HCT116 (cell line): ENCODE results near the gene VTI1A. TPM values are rescaled to one million over a fixed set of nuclear protein-coding genes. Genes with fewer than 3 reads are reported as not detected.

Source experiments
- ATAC-seq: fragments of 200-7000 bp; cut with Tn5 transposase; 2 replicates; pipeline ENCODE4 v1.9.1; 2020; ENCODE audit warnings: mild to moderate bottlenecking, moderate library complexity
- BruUV-seq: library from RNA; stranded (reverse); fragments of 400-500 nt; replicated peaks from 2 replicates; lab custom pipeline; 2021; lab: Mats Ljungman, UMichigan
- CTCF ChIA-PET: fragments of 300-600 bp; sonication (Branson Sonifier 250); formaldehyde crosslinking; loops from one replicate; lab custom pipeline; 2021; ENCODE audit warnings: antibody characterized with exemption; lab: Charles Lee
- POLR2A ChIA-PET: fragments of 300-600, 350-600 bp; sonication (Branson Sonifier 250); formaldehyde crosslinking; loops from one replicate; lab custom pipeline; 2021; ENCODE audit warnings: antibody characterized with exemption; lab: Charles Lee
- RAD21 ChIA-PET, 2 experiments: fragments of 300-600 bp; sonication (Branson Sonifier 250); formaldehyde crosslinking; loops; one replicate each; lab custom pipeline; 2023; ENCODE audit warnings: low total read pairs in 2 of 2; ENCODE audit not compliant: uncharacterized antibody in 2 of 2, unreplicated experiment in 2 of 2, low non-redundant PET in 1 of 2; lab: Charles Lee
- DNase-seq: peaks from one replicate; pipeline ENCODE4 v3.0.0-alpha.2; 2010; ENCODE audit warnings: low read depth, low spot score
- H2AFZ ChIP-seq: fragments of 200-600 bp; shearing (Covaris generic), sonication (generic); 2 replicates; pipeline ENCODE4 v1.6.1; 2017; ENCODE audit warnings: low read depth, mixed run types, mixed read lengths, antibody characterized with exemption, low read length; ENCODE audit not compliant: poor library complexity, severe bottlenecking
- H3K27ac ChIP-seq: 2 replicates; pipeline ENCODE4 v1.5.1; 2012; ENCODE audit warnings: low read depth, low read length
- H3K27me3 ChIP-seq: fragments of 200-600 bp; sonication (generic); 2 replicates; pipeline ENCODE4 v1.6.1; 2016; ENCODE audit warnings: mixed run types, low read length, mixed read lengths; ENCODE audit not compliant: insufficient read depth
- H3K36me3 ChIP-seq, 2 experiments: fragments of 200-500 bp in 1 of 2; fragments of 200-600 bp in 1 of 2; sonication (Bioruptor generic) in 1 of 2; sonication (generic) in 1 of 2; 2 replicates each; pipeline versions ENCODE4 v1.5.1 to v1.6.1; 2014 to 2016; ENCODE audit warnings: low read length in 2 of 2, inconsistent platforms in 1 of 2, mixed read lengths in 1 of 2, mixed run types in 1 of 2; ENCODE audit not compliant: insufficient read depth in 2 of 2, control insufficient read depth in 1 of 2
- H3K4me1 ChIP-seq, 2 experiments: fragments of 200-600 bp in 1 of 2; sonication (generic) in 1 of 2; 2 replicates each; pipeline versions ENCODE4 v1.5.1 to v1.6.1; 2012 to 2017; ENCODE audit warnings: low read length in 2 of 2, inconsistent platforms in 1 of 2, mild to moderate bottlenecking in 1 of 2, mixed read lengths in 1 of 2, mixed run types in 1 of 2, moderate library complexity in 1 of 2; ENCODE audit not compliant: insufficient read depth in 2 of 2, control insufficient read depth in 1 of 2
- H3K4me2 ChIP-seq: fragments of 200-600 bp; sonication (generic); 2 replicates; pipeline ENCODE4 v1.6.1; 2017; ENCODE audit warnings: mixed run types, low read length, mixed read lengths
- H3K4me3 ChIP-seq, 2 experiments: fragments of 200-600 bp in 1 of 2; sonication (generic) in 1 of 2; replicated peaks in 1 of 2; 2 replicates each; pipeline ENCODE4 v1.5.1; 2011 to 2016; ENCODE audit warnings: low read length in 2 of 2, control low read depth in 1 of 2, low read depth in 1 of 2, mild to moderate bottlenecking in 1 of 2, mixed read lengths in 1 of 2, mixed run types in 1 of 2
- H3K79me2 ChIP-seq: fragments of 200-600 bp; sonication (generic); 2 replicates; pipeline ENCODE4 v1.6.1; 2017; ENCODE audit warnings: mild to moderate bottlenecking, mixed run types, low read length, moderate library complexity, mixed read lengths; ENCODE audit not compliant: insufficient read depth
- H3K9ac ChIP-seq: fragments of 200-600 bp; sonication (generic); 2 replicates; pipeline ENCODE4 v1.6.1; 2016; ENCODE audit warnings: low read length, mixed read lengths
- H3K9me2 ChIP-seq: fragments of 200-600 bp; sonication (generic), shearing (Covaris generic); 2 replicates; pipeline ENCODE4 v1.6.1; 2017; ENCODE audit warnings: mixed run types, mild to moderate bottlenecking, moderate library complexity; ENCODE audit not compliant: insufficient read depth
- H3K9me3 ChIP-seq, 2 experiments: fragments of 200-500 bp in 1 of 2; fragments of 200-600 bp in 1 of 2; sonication (Bioruptor generic) in 1 of 2; sonication (generic) in 1 of 2; 2 replicates each; pipeline ENCODE4 v1.6.1; 2014 to 2017; ENCODE audit warnings: low read length in 2 of 2, mixed read lengths in 2 of 2, inconsistent platforms in 1 of 2, low read depth in 1 of 2, mild to moderate bottlenecking in 1 of 2, mixed run types in 1 of 2, moderate library complexity in 1 of 2; ENCODE audit not compliant: control insufficient read depth in 1 of 2, insufficient read depth in 1 of 2
- H4K20me1 ChIP-seq: fragments of 200-600 bp; sonication (generic), shearing (Covaris generic); 2 replicates; pipeline ENCODE4 v1.6.1; 2017; ENCODE audit warnings: mixed run types, mild to moderate bottlenecking, moderate library complexity; ENCODE audit not compliant: insufficient read depth
- EZH2 ChIP-seq: fragments of 200-600 bp; sonication (generic); IDR thresholded peaks from 2 replicates; pipeline ENCODE4 v1.6.1; 2017; ENCODE audit warnings: antibody characterized with exemption, mixed run types
- FOSL1 ChIP-seq: IDR thresholded peaks from 2 replicates; pipeline ENCODE4 v1.6.1; 2012; ENCODE audit warnings: low read depth
- ZNF274 ChIP-seq: fragments of 200-500 bp; sonication (Bioruptor generic); IDR thresholded peaks from 2 replicates; pipeline ENCODE4 v1.6.1; 2014; ENCODE audit warnings: mild to moderate bottlenecking, low read depth, low read length, inconsistent platforms
- intact Hi-C: fragments of 100-400 bp; cut with micrococcal nuclease; formaldehyde crosslinking; loops from 2 replicates; pipeline ENCODE4 v1.10.0; 2022
- total RNA-seq: library from RNA; stranded (reverse); gene quantifications from one replicate; pipeline ENCODE4 v1.2.1, GENCODE V29; 2021; ENCODE audit not compliant: unreplicated experiment
- TF ChIP-seq, protein P1 (sequence below): IDR thresholded peaks from 2 replicates; pipeline ENCODE4 v1.6.1; 2011; ENCODE audit warnings: mild to moderate bottlenecking, low read length, moderate library complexity; ENCODE audit not compliant: insufficient replicate concordance; ENCODE audit errors: extremely low read depth
- TF ChIP-seq, protein P2 (sequence below): IDR thresholded peaks from 2 replicates; pipeline ENCODE4 v1.6.1; 2012

Gene VTI1A
- total RNA-seq, 1 experiment from 2014 or later, result 80.7 TPM

GRCh38 chr10:112441520-112441919, 5.5 kb upstream of the VTI1A start (continued):
- TF ChIP-seq FOSL1, result no peak

DNA sequence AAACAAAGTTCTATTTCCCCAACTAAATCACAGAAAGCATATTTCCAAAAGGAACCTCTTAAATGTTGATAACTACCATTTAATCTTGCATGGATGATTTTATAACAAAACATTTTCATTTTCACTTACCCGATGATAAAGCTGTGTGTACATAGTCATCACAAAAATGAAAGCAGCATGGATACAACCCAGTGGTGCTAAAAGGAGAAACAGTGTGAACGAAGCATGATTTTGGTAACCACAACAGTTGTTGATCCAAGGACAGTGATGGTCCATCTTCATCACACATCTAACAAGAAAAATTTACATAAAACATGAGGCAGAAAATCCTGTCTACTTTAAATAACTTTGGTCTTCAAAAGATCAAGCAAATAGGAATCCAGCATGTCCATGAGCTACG, 5.0 kb upstream of the VTI1A start:
- no peaks in the 10 kb centered on the region for H3K9me2 ChIP-seq
- no peaks in the 10 kb centered on the region for H4K20me1 ChIP-seq
- POLR2A ChIA-PET, result no interaction called here
- H3K9me3 ChIP-seq, result no peaks in the 10 kb centered on the region
- H3K4me1 ChIP-seq, result peaks cover 9 to 13% of the 10 kb centered on the region in 2 experiments; a peak in 3 of 4 replicates
- no peak overlapping the region for H3K4me2 ChIP-seq
- H3K9ac ChIP-seq, result no peak overlapping the region
- no TSS peak for BruUV-seq
- H3K36me3 ChIP-seq, result peaks cover 63 to 69% of the 10 kb centered on the region in 2 experiments
- RAD21 ChIA-PET, result no interaction called here
- TF ChIP-seq EZH2 (no peak), ZNF274 (no peak)
- CTCF ChIA-PET, result interaction anchor here (1.2 to 1.5 kb wide), 2 partner anchors 30 to 305 kb away, joined by 4 read pairs; no protein-coding TSS in a partner anchor
- no peak overlapping the region for H3K4me3 ChIP-seq
- intact Hi-C loops, result loop anchor here (10.0 kb wide), 1 partner anchor 943 kb away; no protein-coding TSS in a partner anchor
- ATAC-seq, result no peak
- DNase-seq, result no peak
- H2AFZ ChIP-seq, result no peak overlapping the region
- no peak overlapping the region for H3K27ac ChIP-seq
- peaks cover 60% of the 10 kb centered on the region for H3K79me2 ChIP-seq
- H3K27me3 ChIP-seq, result no peaks in the 10 kb centered on the region

DNA sequence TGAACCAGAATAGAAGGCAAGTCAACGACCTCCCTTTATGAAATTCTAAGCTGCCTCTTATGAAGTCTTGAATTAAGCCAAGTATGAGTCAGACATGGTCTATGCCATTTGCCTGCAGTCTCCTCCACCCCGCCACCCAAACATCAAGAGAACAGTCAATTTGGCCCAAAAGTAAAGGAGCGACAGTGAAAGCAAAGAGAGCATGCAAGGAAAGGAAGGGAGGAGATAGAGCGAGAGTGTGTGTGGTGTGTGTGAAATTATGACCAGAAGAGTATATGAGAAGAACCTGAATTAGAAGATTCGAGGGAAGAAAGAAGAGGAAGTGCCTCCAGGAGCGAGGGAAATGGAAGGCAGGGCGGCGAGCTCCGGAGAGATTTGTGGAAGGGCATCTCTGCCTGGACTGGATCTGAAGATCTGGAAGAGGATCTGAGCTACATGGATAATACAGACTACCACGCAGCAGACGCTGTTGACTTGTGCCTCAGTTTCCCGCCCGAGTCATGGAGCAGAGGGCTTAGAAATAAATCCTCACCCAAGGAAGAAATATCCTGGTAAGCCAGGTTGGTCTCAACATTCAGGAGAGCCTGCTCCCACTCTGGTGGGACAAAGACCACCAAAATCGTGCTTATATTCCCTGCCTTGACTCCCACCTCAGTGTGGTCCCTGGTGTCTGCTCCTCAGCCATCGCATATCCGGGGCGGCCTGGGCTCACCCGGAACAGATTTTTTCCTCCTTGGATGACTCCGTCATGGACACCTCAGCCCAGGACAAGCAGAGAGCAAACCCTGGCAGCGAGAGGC, 760 bp upstream of the VTI1A start:
- ChIA-PET RAD21 (no interaction called here), POLR2A (no interaction called here), CTCF (interaction anchor here (1.7 to 1.8 kb wide), 2 partner anchors 11 to 25 kb away, joined by 7 to 11 read pairs; no protein-coding TSS in a partner anchor)
- H3K9ac ChIP-seq, result peak overlapping the region; percentile 94
- ATAC-seq (peak; percentile 3; the same call in 1 of the 2 replicates), DNase-seq (no peak)
- H3K9me3 ChIP-seq, result no peaks in the 10 kb centered on the region
- H3K4me3 ChIP-seq, result peak overlapping the region; percentile 85 to 94
- intact Hi-C loops, result loop anchor here (10.0 kb wide), 1 partner anchor 939 kb away; no protein-coding TSS in a partner anchor
- TF ChIP-seq, protein P1, sequence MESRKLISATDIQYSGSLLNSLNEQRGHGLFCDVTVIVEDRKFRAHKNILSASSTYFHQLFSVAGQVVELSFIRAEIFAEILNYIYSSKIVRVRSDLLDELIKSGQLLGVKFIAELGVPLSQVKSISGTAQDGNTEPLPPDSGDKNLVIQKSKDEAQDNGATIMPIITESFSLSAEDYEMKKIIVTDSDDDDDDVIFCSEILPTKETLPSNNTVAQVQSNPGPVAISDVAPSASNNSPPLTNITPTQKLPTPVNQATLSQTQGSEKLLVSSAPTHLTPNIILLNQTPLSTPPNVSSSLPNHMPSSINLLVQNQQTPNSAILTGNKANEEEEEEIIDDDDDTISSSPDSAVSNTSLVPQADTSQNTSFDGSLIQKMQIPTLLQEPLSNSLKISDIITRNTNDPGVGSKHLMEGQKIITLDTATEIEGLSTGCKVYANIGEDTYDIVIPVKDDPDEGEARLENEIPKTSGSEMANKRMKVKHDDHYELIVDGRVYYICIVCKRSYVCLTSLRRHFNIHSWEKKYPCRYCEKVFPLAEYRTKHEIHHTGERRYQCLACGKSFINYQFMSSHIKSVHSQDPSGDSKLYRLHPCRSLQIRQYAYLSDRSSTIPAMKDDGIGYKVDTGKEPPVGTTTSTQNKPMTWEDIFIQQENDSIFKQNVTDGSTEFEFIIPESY, result no peak
- TF ChIP-seq, protein P2, sequence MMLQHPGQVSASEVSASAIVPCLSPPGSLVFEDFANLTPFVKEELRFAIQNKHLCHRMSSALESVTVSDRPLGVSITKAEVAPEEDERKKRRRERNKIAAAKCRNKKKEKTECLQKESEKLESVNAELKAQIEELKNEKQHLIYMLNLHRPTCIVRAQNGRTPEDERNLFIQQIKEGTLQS, result no peak
- H3K36me3 ChIP-seq, result peaks cover 38 to 44% of the 10 kb centered on the region in 2 experiments
- peak overlapping the region; percentile 83 for H3K27ac ChIP-seq
- no peaks in the 10 kb centered on the region for H3K27me3 ChIP-seq
- H4K20me1 ChIP-seq, result no peaks in the 10 kb centered on the region
- H2AFZ ChIP-seq, result no peak overlapping the region
- peak overlapping the region; percentile 86 for H3K4me2 ChIP-seq
- no peaks in the 10 kb centered on the region for H3K9me2 ChIP-seq
- peaks cover 16 to 24% of the 10 kb centered on the region in 2 experiments for H3K4me1 ChIP-seq
- BruUV-seq, result TSS peak; percentile 42
- H3K79me2 ChIP-seq, result peaks cover 96% of the 10 kb centered on the region
